ENCODE results near the gene SLC25A22. TPM values are rescaled to one million over a fixed set of nuclear protein-coding genes. Genes with fewer than 3 reads are reported as not detected.

The SLC25A22 gene
- polyA plus RNA-seq, 1 experiment = 11.5 TPM

DNA sequence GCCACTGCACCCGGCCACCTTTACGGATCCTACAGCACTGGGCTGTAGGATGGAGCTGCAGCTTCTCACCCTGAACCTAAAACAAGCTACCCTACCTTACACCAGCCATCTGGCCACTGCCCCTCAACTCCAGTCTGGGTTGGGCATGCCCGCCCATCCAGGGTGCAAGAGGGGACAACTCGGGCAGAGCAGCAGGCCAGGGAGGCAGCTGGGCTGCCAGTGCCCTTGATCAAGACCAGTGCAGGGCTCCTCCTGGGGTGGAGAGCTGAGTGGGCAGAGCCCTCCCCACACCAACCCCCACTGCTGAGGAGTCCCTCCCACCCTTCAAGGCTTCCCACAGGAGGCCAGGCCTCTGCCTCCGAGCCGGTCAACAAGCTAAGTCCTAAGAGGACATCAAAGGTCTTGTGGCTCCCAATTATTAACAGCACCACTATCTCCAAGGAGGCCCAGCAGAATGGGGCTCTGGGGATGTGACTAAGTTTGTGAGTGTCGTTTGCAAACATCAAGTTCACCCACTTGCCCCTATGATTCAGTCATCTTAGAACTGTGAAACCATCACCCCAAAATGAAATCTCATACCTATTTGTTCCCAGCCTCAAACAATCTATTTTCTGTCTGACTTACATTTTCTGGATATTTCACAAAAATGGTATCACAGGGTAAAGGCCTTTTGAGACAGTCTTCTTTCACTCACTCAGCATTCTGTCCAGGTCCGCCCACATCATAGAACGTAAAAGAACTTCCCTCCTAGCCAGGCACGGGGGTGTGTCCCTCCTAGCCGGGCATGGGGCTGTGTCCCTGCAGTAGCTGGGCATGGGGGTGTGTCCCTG is 31.8 kb downstream of the SLC25A22 start:
- no peak for DNase-seq (ENCODE audit: low read depth, low spot score)
- CTCF ChIA-PET = interaction anchor here (1.1 kb wide), 1 partner anchor 40 kb away, joined by 3 read pairs; no protein-coding TSS in a partner anchor

DNA sequence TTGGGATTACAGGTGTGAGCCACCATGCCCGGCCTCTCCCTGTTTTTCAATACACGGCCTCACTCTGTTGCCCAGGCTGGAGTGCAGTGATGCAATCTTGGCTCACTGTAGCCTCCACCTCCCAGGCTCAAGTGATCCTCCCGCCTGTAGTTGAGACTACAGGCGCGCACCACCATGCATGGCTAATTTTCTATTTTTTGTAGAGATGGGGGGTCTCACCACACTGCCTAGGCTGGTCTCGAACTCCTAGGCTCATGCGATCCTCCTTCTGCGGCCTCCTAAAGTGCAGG is 32.3 kb downstream of the SLC25A22 start:
- POLR2A ChIA-PET = no interaction called here
- DNase-seq (ENCODE audit: low read depth, low spot score) = no peak
- CTCF ChIA-PET = interaction anchor here (1.1 kb wide), 1 partner anchor 40 kb away, joined by 3 read pairs; no protein-coding TSS in a partner anchor

More for the DNA sequence above, 31.8 kb downstream of the SLC25A22 start:
- no peaks in the 10 kb centered on the region for H3K27me3 ChIP-seq (ENCODE audit: control insufficient read depth, insufficient read depth, low read length)
- TF ChIP-seq, protein P1, sequence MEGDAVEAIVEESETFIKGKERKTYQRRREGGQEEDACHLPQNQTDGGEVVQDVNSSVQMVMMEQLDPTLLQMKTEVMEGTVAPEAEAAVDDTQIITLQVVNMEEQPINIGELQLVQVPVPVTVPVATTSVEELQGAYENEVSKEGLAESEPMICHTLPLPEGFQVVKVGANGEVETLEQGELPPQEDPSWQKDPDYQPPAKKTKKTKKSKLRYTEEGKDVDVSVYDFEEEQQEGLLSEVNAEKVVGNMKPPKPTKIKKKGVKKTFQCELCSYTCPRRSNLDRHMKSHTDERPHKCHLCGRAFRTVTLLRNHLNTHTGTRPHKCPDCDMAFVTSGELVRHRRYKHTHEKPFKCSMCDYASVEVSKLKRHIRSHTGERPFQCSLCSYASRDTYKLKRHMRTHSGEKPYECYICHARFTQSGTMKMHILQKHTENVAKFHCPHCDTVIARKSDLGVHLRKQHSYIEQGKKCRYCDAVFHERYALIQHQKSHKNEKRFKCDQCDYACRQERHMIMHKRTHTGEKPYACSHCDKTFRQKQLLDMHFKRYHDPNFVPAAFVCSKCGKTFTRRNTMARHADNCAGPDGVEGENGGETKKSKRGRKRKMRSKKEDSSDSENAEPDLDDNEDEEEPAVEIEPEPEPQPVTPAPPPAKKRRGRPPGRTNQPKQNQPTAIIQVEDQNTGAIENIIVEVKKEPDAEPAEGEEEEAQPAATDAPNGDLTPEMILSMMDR (IDR thresholded peaks at IDR 0.05; ENCODE audit: low read depth, low read length) = no peak
- POLR2A ChIA-PET = no interaction called here
- H3K4me3 ChIP-seq (ENCODE audit: low read depth, low read length) = no peak overlapping the region
- H3K27ac ChIP-seq (ENCODE audit: low read depth, low read length) = no peak overlapping the region
- H3K9me3 ChIP-seq (ENCODE audit: control insufficient read depth, insufficient read depth, low read length) = no peaks in the 10 kb centered on the region; the same call in 1 of the 2 replicates

DNA sequence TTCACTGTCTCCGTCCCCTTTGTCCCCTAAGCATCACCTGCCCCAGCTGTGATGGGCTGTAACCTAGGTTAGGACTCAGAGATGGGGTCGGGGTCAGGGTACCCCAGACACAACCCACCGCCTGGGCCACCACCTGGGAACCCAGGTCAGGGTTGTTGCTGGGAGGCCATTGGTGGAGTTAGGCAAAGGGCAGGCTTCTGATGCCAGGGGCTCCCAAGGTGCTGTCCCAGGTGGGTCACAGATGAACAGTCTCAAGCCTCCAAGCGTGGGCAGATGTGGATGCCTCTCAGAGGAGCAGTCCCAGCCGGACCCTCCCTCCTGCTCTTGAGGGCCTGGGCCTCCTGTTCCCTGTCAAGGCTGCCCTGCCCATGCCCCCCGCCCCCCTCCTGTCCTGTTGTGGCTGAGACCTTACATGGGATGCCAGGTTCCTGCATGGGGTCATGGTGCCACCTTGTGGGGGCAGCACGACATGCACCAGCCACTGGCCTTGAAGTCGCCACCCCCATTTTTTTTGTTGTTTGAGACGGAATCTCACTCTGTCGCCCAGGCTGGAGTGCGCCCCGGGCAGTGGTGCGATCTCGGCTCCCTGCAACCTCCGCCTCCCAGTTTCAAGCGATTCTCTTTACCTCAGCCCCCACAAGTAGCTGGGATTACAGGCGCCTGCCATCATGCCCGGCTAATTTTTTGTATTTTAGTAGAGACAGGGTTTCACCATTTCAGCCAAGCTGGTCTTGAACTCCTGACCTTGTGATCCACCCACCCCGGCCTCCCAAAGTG is 32.9 kb downstream of the SLC25A22 start:
- H3K27ac ChIP-seq (ENCODE audit: low read depth, low read length) = peak overlapping the region; percentile 31
- POLR2A ChIA-PET = no interaction called here
- no peak for DNase-seq (ENCODE audit: low read depth, low spot score)
- no peaks in the 10 kb centered on the region; the same call in 1 of the 2 replicates for H3K9me3 ChIP-seq (ENCODE audit: control insufficient read depth, insufficient read depth, low read length)
- H3K4me3 ChIP-seq (ENCODE audit: low read depth, low read length) = no peak overlapping the region
- TF ChIP-seq, protein P1 (IDR thresholded peaks at IDR 0.05; ENCODE audit: low read depth, low read length) = peak; percentile 48
- no peaks in the 10 kb centered on the region for H3K27me3 ChIP-seq (ENCODE audit: control insufficient read depth, insufficient read depth, low read length)
- CTCF ChIA-PET = interaction anchor here (1.1 kb wide), 1 partner anchor 39 kb away, joined by 3 read pairs; no protein-coding TSS in a partner anchor

More for the DNA sequence above, 32.3 kb downstream of the SLC25A22 start:
- Histone ChIP-seq H3K27me3 (ENCODE audit: control insufficient read depth, insufficient read depth, low read length) (no peaks in the 10 kb centered on the region), H3K9me3 (ENCODE audit: control insufficient read depth, insufficient read depth, low read length) (no peaks in the 10 kb centered on the region; the same call in 1 of the 2 replicates), H3K27ac (ENCODE audit: low read depth, low read length) (no peak overlapping the region), H3K4me3 (ENCODE audit: low read depth, low read length) (no peak overlapping the region)
- TF ChIP-seq, protein P1 (IDR thresholded peaks at IDR 0.05; ENCODE audit: low read depth, low read length) = no peak

DNA sequence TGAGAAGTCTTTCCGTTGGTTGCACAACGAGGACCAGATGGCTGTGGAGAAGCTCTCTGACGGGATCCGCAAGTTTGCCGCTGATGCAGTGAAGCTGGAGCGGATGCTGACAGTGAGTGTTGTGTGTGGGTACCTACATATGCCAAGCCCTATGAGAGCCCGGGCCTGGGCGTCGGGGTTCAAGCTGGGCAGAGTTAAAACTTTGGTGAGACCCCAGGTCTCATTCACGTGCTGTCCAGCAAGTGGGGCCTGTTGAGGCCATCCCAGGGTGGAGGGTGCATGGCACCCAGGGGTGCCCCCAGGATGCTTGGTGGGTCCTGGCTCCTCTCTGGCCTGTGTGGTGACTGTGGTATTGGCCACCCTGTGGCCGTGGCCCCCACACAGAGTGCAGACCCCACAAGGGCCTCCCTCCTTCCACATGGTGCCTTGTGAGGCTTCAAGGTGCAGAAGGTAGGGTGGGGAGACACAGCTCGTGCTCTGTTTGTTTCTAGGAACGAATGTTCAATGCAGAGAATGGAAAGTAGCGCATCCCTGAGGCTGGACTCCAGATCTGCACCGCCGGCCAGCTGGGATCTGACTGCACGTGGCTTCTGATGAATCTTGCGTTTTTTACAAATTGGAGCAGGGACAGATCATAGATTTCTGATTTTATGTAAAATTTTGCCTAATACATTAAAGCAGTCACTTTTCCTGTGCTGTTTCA is 33.6 kb downstream of the SLC25A22 start:
- ChIA-PET POLR2A (interaction anchor here (1.7 kb wide), 1 partner anchor 20 kb away, joined by 6 read pairs; no protein-coding TSS in a partner anchor), CTCF (interaction anchor here (1.0 kb wide), 1 partner anchor 20 kb away, joined by 3 read pairs; no protein-coding TSS in a partner anchor)
- Histone ChIP-seq H3K4me3 (ENCODE audit: low read depth, low read length) (no peak overlapping the region), H3K9me3 (ENCODE audit: control insufficient read depth, insufficient read depth, low read length) (no peaks in the 10 kb centered on the region; the same call in 1 of the 2 replicates), H3K27ac (ENCODE audit: low read depth, low read length) (no peak overlapping the region), H3K27me3 (ENCODE audit: control insufficient read depth, insufficient read depth, low read length) (no peaks in the 10 kb centered on the region)
- TF ChIP-seq, protein P1 (IDR thresholded peaks at IDR 0.05; ENCODE audit: low read depth, low read length) = no peak
- no peak for DNase-seq (ENCODE audit: low read depth, low spot score)
